T-helper 2 cell treated with Interferon-gamma antibody and Interleukin-4, amounts not matched to agents 5 μg/mL and 100 μg/mL, for 36 hours (primary cell): ENCODE results near the gene CRMP1.

Experiments used
- DNase-seq: peaks from one replicate; pipeline ENCODE4 v3.0.0; 2021; ENCODE audit warnings: low spot score
- H3K27ac Mint-ChIP-seq: one replicate; pipeline ENCODE4 v1.8.0; 2021; ENCODE audit warnings: mild to moderate bottlenecking, mixed read lengths
- H3K27me3 Mint-ChIP-seq: one replicate; pipeline ENCODE4 v1.8.0; 2021; ENCODE audit warnings: low read depth, mixed read lengths
- H3K36me3 Mint-ChIP-seq: one replicate; pipeline ENCODE4 v1.8.0; 2021; ENCODE audit warnings: low read depth, mixed read lengths
- H3K4me1 Mint-ChIP-seq: one replicate; pipeline ENCODE4 v1.8.0; 2021; ENCODE audit warnings: low read depth, mixed read lengths
- H3K4me3 Mint-ChIP-seq: one replicate; pipeline ENCODE4 v1.8.0; 2022; ENCODE audit warnings: mild to moderate bottlenecking, moderate library complexity, mixed read lengths
- H3K9me3 Mint-ChIP-seq: one replicate; pipeline ENCODE4 v1.8.0; 2021; ENCODE audit warnings: mixed read lengths

The CRMP1 gene

DNA sequence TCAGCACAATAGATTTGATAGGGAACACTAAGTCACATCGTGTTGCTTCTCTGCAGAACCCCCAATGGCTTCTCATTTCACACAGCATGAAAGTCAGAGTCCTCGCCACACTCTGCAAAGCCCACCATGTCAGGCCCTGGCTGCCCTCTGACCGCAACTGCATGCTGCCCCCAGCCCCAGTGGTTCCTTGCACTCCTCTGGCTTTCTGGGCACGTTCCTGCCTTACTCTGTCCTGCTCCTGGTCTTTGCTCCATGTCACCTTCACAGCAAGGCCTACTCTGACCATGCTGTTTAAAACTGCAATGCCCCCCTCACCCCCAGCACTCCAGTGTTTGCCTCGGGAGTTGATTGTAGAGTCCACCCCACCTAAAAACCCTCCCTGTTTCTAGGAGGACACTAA lies 103.7 kb downstream of the CRMP1 start:
- H3K36me3 Mint-ChIP-seq: no peaks in the 10 kb centered on the region
- no peak for DNase-seq
- H3K4me3 Mint-ChIP-seq: no peak overlapping the region

DNA sequence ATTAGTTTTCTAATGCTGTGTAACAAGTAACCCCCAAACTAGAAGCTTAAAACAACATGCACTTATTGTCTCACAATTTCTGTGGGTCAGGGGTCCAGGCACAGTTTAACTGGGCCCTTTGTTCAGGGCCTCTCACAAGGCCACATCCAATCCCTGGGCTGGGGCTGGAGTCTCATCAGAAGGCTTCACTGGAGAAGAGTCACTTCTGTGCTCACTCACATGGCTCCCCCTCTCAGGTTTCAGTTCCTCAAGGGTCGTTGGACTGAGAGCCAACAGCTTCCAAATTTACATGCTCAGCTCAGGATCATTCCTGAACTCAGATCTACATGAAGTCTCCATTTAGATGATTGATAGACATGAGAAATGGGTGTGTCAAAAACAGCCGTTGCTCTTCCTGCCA lies 104.7 kb downstream of the CRMP1 start:
- Mint-ChIP-seq H3K4me1 (no peaks in the 10 kb centered on the region), H3K9me3 (no peaks in the 10 kb centered on the region), H3K4me3 (no peak overlapping the region), H3K27me3 (no peaks in the 10 kb centered on the region), H3K36me3 (no peaks in the 10 kb centered on the region), H3K27ac (no peak overlapping the region)
- DNase-seq: no peak

More for the DNA sequence above, 103.7 kb downstream of the CRMP1 start:
- H3K4me1 Mint-ChIP-seq: no peaks in the 10 kb centered on the region
- no peak overlapping the region for H3K27ac Mint-ChIP-seq
- H3K27me3 Mint-ChIP-seq: no peaks in the 10 kb centered on the region
- no peaks in the 10 kb centered on the region for H3K9me3 Mint-ChIP-seq

DNA sequence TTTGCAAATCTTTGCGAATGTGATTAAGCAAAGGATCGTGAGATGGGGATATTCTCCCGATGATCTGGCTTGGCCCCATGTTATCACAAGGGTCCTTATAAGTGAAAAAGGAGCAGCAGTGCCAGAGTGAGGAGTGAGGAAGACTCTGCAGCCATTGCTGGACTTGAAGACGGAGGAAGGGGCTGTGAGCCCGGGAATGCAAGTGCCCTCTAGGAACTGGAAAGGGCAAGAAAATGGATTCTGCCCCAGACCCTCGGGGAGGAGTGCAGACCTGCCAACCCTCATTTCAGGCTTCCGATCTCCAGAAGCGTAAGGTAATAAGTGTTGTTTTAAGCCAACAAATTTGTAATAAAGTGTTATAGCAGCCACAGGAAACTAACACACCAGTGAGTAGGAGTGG lies 105.6 kb downstream of the CRMP1 start:
- Mint-ChIP-seq H3K27ac (no peak overlapping the region), H3K4me1 (no peaks in the 10 kb centered on the region), H3K9me3 (no peaks in the 10 kb centered on the region), H3K27me3 (no peaks in the 10 kb centered on the region), H3K4me3 (no peak overlapping the region), H3K36me3 (no peaks in the 10 kb centered on the region)
- DNase-seq: no peak

DNA sequence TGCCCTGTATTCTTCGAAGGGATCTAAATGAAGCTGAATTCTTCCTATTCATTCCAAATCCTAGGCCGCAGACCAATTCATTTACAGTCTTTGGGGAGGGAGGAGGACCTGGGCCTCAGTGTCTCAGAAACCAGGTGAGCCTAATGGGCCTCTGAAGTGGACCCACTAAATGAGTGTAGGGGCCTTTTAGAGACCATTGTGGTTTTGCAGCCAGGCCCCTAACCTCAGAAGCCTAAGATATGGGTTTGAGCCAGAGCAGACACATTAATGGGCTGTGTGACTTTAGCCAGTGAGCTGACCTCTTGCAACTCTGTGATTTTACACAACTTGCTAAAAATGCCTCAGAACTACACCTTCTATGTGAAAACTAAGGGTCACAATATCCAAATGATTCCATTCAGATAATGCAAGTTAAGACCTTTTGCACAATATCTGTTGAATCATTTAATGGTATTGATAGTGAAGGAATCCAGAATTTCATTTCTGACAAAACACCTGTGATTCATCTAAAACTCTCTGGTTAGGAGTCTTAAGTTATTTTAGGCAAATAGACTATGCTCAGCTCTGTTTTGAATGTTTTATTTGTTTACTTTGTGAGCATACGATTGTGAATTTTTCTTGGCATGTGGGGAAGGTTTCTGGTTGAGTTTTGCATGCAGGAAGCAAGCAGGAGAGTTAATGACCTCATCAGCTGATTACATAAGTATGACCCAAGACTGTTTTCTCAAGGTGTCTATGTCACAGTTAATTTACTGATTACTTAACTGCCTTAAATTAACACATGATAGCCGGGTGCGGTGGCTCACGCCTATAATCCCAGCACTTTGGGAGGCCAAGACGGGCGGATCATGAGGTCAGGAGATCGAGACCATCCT lies 106.8 kb downstream of the CRMP1 start:
- Mint-ChIP-seq H3K4me1 (no peaks in the 10 kb centered on the region), H3K36me3 (no peaks in the 10 kb centered on the region), H3K4me3 (no peak overlapping the region), H3K27ac (no peak overlapping the region), H3K27me3 (no peaks in the 10 kb centered on the region), H3K9me3 (no peaks in the 10 kb centered on the region)
- DNase-seq: no peak

DNA sequence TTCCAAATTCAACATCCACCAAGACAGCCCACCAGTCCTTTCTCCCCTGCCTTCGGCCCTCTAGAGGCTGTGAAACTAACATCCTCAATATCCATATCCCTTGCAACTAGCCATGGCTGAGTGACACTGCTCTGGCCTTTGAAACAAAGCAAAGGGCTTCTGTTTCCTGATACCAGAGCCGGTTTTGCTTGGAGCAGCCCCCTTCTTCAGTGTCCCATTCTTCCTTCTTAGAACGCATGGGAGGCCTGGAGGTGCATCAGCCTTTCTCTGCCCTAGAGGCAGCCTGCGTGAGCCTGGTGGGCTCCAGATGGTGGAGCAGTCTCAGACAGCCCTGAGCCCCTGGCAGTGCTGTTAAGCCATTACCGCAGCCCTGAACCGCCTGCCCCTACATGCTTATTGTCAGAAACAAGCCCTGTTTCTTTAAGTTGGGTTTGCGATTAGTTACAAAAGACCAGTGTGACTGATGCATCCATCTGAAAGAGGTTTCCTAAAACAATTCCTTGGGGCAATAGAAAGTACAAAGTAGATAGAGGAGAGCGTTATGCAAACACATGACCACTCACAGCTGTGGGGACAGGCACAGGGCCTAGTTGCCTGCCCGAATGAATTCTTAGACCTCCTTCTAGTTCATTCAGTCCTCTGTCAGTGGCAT lies 107.8 kb downstream of the CRMP1 start:
- DNase-seq: no peak
- H3K36me3 Mint-ChIP-seq: no peaks in the 10 kb centered on the region

DNA sequence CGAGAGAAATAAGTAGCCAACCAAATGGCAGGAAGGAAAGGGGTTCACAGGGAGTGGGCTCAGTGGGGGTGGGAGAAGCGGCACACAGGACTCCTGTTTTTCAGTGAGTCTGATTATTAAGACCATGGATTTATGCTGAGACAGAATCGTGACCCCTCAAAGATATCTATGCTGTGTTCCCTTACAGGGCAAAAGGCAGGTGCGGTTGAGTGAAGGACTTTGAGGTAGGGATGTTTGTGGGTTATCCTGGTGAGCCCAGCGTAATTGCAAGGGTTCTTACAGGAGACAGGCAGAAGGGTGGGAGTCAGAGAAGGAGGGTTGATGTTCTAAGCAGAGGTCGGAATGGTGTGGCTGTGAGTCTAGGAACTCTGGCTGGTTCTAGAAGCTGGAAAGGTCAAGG lies 108.9 kb downstream of the CRMP1 start:
- Mint-ChIP-seq H3K9me3 (no peaks in the 10 kb centered on the region), H3K27me3 (no peaks in the 10 kb centered on the region), H3K4me1 (no peaks in the 10 kb centered on the region), H3K36me3 (no peaks in the 10 kb centered on the region), H3K27ac (no peak overlapping the region), H3K4me3 (no peak overlapping the region)
- no peak for DNase-seq

More for the DNA sequence above, 107.8 kb downstream of the CRMP1 start:
- H3K9me3 Mint-ChIP-seq: no peaks in the 10 kb centered on the region
- no peak overlapping the region for H3K27ac Mint-ChIP-seq
- H3K4me1 Mint-ChIP-seq: no peaks in the 10 kb centered on the region
- H3K27me3 Mint-ChIP-seq: no peaks in the 10 kb centered on the region
- no peak overlapping the region for H3K4me3 Mint-ChIP-seq

DNA sequence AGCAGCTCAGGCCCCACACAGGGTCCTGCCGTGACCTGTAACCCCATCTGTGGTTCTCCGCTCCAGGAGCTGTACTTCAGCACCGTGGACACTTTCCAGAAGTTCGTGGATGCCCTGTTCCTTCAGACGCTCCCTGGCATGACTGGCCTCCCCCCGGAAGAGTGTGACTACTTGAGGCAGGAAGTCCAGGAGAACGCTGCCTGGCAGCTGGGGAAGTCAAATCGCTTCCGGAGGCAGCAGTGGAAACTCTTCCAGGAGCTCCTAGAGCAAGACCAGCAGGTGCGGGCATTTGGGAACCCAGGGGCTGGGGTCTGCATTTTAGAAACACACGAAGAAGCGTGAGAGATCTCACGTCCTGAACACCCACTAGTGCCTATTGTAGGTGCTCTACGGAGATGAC lies 109.4 kb downstream of the CRMP1 start:
- Mint-ChIP-seq H3K4me1 (no peaks in the 10 kb centered on the region), H3K4me3 (no peak overlapping the region), H3K27ac (no peak overlapping the region), H3K27me3 (no peaks in the 10 kb centered on the region), H3K36me3 (no peaks in the 10 kb centered on the region), H3K9me3 (no peaks in the 10 kb centered on the region)
- DNase-seq: no peak

DNA sequence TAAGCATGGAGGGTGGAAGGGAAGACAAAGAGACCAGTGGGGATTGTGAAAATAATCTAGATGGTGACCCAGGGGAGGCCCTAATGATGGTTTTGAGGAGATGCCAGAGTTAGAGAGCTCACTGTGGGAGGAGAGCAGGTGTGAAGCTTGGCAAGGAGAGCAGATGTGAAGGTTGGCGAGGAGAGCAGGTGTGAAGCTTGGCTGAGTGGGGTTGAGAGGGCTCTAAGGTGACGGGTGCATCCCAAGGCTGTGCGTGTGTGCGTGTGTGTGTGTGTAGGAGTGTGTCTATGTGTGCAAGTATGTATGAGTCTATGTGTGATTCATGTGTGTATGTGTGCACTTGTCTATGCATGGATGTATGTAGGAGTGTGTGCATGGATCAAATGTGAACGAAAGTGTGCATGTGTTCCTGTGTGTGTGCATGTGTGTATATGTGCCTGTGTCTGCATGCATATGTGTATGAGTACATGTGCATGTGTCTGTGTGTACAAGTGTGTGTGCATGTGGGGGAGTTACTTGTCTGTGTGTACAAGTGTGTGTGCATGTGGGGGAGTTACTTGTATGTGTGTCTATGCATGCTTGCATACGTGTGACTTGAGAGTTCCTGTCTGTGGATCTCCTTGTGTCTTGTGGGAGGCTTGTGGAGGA lies 109.9 kb downstream of the CRMP1 start:
- Mint-ChIP-seq H3K27me3 (no peaks in the 10 kb centered on the region), H3K27ac (no peak overlapping the region), H3K9me3 (no peaks in the 10 kb centered on the region), H3K4me3 (no peak overlapping the region), H3K4me1 (no peaks in the 10 kb centered on the region), H3K36me3 (no peaks in the 10 kb centered on the region)
- DNase-seq: no peak

DNA sequence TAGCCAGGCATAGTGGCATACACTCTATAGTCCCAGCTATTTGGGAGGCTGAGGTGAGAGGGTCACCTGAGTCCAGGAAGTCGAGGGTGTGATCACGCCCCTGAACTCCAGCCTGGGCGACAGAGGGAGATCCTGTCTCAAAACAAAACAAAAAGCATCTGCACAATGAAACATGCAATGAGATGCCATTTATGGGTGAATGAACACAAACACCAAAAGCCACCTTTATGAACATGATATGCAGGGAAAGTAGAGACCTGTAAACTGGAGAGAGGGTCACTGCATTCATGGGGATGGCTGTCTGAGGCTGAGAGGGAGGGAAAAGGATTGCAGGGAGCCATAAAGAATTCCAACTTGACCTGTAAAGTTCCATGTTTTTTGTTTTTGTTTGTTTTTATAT lies 111.2 kb downstream of the CRMP1 start:
- Mint-ChIP-seq H3K27me3 (no peaks in the 10 kb centered on the region), H3K36me3 (no peaks in the 10 kb centered on the region), H3K9me3 (peaks cover 9% of the 10 kb centered on the region), H3K4me3 (no peak overlapping the region), H3K4me1 (no peaks in the 10 kb centered on the region), H3K27ac (no peak overlapping the region)
- no peak for DNase-seq

DNA sequence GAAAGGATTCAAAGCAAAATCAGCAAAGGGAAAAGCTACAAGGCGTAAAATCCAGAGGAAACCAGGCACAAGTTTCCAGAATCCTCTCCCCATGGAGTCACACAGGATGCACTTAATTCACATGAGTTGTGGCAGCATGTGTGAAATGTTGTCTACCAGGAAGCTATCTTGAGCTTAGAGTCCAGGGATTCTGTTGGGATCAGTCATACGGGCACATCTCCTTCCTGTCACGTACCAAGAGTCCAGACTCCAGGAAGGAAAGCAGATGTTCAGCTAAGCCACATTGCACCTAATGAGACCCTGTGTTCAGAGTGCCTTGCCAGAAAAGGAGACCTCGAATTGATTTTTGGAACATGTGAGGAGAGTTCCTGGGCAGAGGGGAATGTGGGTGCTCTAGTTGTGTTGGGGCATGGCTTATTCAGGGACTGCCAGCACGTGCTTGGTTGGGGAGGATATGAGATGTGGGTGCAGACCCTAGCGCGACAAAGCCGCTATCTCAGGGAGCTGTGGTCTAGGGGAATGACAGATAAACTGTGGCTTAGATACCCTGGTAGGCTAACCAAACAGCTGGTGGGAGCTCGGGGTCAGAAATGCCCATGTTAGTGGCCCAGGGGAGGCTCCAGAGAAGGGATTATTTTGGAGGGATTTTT lies 111.9 kb downstream of the CRMP1 start:
- DNase-seq: no peak

DNA sequence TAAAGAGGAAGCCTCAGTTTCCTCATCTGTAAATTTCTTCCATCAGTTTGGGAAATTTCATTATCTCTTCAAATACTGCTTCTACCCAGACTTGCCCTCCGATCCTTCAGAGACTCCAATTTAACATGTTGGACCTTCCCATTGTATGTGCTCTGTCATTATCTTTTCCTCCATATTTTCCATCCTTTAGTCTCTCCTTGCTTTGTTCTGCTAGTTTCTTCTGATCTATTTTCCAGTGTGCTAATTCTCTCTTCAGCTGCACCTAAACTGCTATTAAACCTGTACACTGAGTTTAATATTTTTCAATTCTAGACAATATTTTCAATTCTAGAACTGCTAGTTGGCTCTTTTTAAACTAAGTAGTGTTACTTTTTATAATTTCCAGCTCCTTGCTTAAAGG lies 116.4 kb downstream of the CRMP1 start:
- Mint-ChIP-seq H3K27me3 (no peaks in the 10 kb centered on the region), H3K36me3 (no peaks in the 10 kb centered on the region), H3K27ac (no peak overlapping the region), H3K4me1 (no peaks in the 10 kb centered on the region), H3K9me3 (peaks cover 20% of the 10 kb centered on the region), H3K4me3 (no peak overlapping the region)
- DNase-seq: no peak

More for the DNA sequence above, 111.9 kb downstream of the CRMP1 start:
- H3K36me3 Mint-ChIP-seq: no peaks in the 10 kb centered on the region
- H3K4me3 Mint-ChIP-seq: no peak overlapping the region
- no peaks in the 10 kb centered on the region for H3K4me1 Mint-ChIP-seq
- H3K9me3 Mint-ChIP-seq: peaks cover 16% of the 10 kb centered on the region
- no peak overlapping the region for H3K27ac Mint-ChIP-seq
- no peaks in the 10 kb centered on the region for H3K27me3 Mint-ChIP-seq

DNA sequence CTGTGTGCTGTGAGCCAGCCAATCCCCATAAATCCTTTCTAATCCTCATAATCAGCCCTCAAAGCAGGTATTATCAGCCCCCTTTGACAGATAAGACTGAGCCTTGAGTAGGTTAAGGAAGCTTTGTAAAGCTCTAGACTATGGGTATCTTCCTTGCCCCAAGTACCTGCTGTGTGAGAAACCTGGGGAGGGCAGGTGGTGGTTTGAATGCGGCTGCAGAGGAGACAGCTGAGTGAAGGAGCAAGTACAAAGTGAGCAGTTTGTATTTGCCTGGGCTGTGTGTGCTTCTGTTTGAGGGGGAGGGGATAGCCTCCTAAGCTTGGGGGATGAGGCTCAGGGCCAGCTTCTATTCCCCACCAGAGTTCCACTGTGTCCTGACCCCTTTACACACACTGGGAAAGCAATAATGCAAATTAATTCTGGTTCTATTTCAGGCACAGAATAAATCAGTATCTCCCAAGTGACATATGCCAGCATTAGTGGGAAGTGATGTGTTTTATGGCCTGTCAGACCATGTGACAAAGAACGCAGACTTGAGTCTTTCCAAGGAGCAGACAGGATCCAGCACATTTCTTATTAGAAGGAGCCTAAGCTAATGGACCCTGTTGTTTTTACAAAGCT lies 118.4 kb downstream of the CRMP1 start:
- Mint-ChIP-seq H3K4me3 (no peak overlapping the region), H3K9me3 (peaks cover 23% of the 10 kb centered on the region), H3K36me3 (no peaks in the 10 kb centered on the region), H3K27me3 (no peaks in the 10 kb centered on the region), H3K4me1 (no peaks in the 10 kb centered on the region), H3K27ac (no peak overlapping the region)
- DNase-seq: no peak

DNA sequence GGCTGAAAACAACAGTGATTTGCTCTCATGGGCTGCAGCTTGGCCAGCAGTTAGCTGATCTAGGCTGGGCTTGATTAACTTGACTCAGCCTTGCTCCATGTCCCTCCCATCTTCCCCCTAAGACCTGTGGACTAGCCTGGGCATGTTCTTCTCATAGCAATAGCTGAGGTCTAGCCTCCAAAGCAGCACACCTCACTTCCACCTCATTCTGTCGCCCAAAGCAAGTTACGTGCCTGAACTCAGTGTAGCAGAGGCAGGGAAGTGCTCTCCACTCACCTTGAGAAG lies 119.7 kb downstream of the CRMP1 start:
- Mint-ChIP-seq H3K4me3 (no peak overlapping the region), H3K36me3 (no peaks in the 10 kb centered on the region), H3K27ac (no peak overlapping the region), H3K27me3 (no peaks in the 10 kb centered on the region), H3K9me3 (peaks cover 28% of the 10 kb centered on the region), H3K4me1 (no peaks in the 10 kb centered on the region)
- DNase-seq: no peak
